GM23338 (cell line): ENCODE data around the gene MNX1.

ENCODE experiments used
- CREB1 ChIP-seq: fragments of 250-450 bp; sonication (Bioruptor Pico); IDR thresholded peaks from 2 replicates; pipeline ENCODE4 v1.5.0; 2020; ENCODE audit warnings: low read depth, mild to moderate bottlenecking, moderate library complexity
- ETS1 ChIP-seq: IDR thresholded peaks from 2 replicates; pipeline ENCODE4 v1.6.1; 2016; ENCODE audit warnings: antibody characterized with exemption
- EZH2 ChIP-seq: fragments of 200-600 bp; sonication (generic); IDR thresholded peaks from one replicate; pipeline ENCODE4 v1.8.0; 2017; ENCODE audit warnings: antibody characterized with exemption, mild to moderate bottlenecking, low read depth; ENCODE audit not compliant: unreplicated experiment
- EZH2phosphoT487 ChIP-seq: fragments of 200-600 bp; sonication (generic); IDR thresholded peaks from one replicate; pipeline ENCODE4 v1.8.1; 2018; ENCODE audit warnings: antibody characterized with exemption; ENCODE audit not compliant: unreplicated experiment
- POLR2AphosphoS5 ChIP-seq: IDR thresholded peaks from 2 replicates; pipeline ENCODE4 v1.6.1; 2016; ENCODE audit warnings: antibody characterized with exemption, low read depth
- STAT1 ChIP-seq: IDR thresholded peaks from one replicate; pipeline ENCODE4 v1.6.1; 2016; ENCODE audit warnings: antibody characterized with exemption; ENCODE audit not compliant: unreplicated experiment
- ZNF114 ChIP-seq: fragments of 250-450 bp; sonication (Bioruptor Pico); IDR thresholded peaks from 2 replicates; pipeline ENCODE4 v1.5.0; 2020; ENCODE audit warnings: mild to moderate bottlenecking, moderate library complexity
- ZNF331 ChIP-seq: fragments of 250-450 bp; sonication (Bioruptor Pico); IDR thresholded peaks from 2 replicates; pipeline ENCODE4 v1.5.0; 2020; ENCODE audit warnings: low read depth, mild to moderate bottlenecking, moderate library complexity
- TF ChIP-seq, protein P1 (sequence below), 2 experiments: fragments of 200-600 bp in 1 of 2; sonication (generic) in 1 of 2; conservative IDR thresholded peaks; 2 replicates each; pipeline versions ENCODE4 v1.5.1 to v1.6.1; 2016 to 2017; ENCODE audit warnings: antibody characterized with exemption in 2 of 2, low read depth in 2 of 2, mild to moderate bottlenecking in 2 of 2, moderate library complexity in 1 of 2
- TF ChIP-seq, protein P2 (sequence below): IDR thresholded peaks from one replicate; pipeline ENCODE4 v1.6.1; 2018; ENCODE audit warnings: antibody characterized with exemption; ENCODE audit not compliant: unreplicated experiment

DNA sequence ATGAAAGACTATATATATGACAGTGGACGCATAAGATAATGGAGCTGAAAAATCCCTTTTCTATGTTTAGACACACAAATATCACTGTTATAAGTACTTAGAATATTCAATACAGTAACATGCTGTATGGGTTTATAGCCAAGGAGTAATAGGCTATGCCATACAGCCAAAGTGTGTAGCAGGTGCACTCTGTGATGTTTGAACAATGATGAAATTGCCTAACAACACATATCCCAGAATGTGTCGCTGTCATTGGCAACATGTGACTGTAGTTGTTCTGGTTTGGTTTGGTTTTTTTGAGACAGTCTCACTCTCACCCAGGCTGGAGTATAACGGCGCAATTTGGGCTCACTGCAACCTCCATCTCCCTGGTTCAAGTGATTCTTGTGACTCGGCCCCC lies 34.8 kb downstream of the MNX1 start:
- TF ChIP-seq, protein P1, sequence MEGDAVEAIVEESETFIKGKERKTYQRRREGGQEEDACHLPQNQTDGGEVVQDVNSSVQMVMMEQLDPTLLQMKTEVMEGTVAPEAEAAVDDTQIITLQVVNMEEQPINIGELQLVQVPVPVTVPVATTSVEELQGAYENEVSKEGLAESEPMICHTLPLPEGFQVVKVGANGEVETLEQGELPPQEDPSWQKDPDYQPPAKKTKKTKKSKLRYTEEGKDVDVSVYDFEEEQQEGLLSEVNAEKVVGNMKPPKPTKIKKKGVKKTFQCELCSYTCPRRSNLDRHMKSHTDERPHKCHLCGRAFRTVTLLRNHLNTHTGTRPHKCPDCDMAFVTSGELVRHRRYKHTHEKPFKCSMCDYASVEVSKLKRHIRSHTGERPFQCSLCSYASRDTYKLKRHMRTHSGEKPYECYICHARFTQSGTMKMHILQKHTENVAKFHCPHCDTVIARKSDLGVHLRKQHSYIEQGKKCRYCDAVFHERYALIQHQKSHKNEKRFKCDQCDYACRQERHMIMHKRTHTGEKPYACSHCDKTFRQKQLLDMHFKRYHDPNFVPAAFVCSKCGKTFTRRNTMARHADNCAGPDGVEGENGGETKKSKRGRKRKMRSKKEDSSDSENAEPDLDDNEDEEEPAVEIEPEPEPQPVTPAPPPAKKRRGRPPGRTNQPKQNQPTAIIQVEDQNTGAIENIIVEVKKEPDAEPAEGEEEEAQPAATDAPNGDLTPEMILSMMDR (conservative IDR thresholded peaks at IDR 0.05; ENCODE audit: low read depth in 2 of 2), result no peak
- TF ChIP-seq EZH2phosphoT487 (no peak), ZNF114 (CRISPR knock-in tag) (no peak), CREB1 (CRISPR knock-in tag) (no peak), EZH2 (no peak), POLR2AphosphoS5 (no peak), ETS1 (no peak), ZNF331 (CRISPR knock-in tag) (no peak), STAT1 (no peak)
- TF ChIP-seq, protein P2, sequence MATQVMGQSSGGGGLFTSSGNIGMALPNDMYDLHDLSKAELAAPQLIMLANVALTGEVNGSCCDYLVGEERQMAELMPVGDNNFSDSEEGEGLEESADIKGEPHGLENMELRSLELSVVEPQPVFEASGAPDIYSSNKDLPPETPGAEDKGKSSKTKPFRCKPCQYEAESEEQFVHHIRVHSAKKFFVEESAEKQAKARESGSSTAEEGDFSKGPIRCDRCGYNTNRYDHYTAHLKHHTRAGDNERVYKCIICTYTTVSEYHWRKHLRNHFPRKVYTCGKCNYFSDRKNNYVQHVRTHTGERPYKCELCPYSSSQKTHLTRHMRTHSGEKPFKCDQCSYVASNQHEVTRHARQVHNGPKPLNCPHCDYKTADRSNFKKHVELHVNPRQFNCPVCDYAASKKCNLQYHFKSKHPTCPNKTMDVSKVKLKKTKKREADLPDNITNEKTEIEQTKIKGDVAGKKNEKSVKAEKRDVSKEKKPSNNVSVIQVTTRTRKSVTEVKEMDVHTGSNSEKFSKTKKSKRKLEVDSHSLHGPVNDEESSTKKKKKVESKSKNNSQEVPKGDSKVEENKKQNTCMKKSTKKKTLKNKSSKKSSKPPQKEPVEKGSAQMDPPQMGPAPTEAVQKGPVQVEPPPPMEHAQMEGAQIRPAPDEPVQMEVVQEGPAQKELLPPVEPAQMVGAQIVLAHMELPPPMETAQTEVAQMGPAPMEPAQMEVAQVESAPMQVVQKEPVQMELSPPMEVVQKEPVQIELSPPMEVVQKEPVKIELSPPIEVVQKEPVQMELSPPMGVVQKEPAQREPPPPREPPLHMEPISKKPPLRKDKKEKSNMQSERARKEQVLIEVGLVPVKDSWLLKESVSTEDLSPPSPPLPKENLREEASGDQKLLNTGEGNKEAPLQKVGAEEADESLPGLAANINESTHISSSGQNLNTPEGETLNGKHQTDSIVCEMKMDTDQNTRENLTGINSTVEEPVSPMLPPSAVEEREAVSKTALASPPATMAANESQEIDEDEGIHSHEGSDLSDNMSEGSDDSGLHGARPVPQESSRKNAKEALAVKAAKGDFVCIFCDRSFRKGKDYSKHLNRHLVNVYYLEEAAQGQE, result no peak
